CD4-positive, alpha-beta T cell treated with Interleukin-4 for 1 hour (primary cell): ENCODE data around the gene SLC10A4.

Experiments
- DNase-seq, 2 donors: peaks; one replicate each; pipeline ENCODE4 v3.0.0-alpha.2; 2020 to 2022

SLC10A4 gene

DNA sequence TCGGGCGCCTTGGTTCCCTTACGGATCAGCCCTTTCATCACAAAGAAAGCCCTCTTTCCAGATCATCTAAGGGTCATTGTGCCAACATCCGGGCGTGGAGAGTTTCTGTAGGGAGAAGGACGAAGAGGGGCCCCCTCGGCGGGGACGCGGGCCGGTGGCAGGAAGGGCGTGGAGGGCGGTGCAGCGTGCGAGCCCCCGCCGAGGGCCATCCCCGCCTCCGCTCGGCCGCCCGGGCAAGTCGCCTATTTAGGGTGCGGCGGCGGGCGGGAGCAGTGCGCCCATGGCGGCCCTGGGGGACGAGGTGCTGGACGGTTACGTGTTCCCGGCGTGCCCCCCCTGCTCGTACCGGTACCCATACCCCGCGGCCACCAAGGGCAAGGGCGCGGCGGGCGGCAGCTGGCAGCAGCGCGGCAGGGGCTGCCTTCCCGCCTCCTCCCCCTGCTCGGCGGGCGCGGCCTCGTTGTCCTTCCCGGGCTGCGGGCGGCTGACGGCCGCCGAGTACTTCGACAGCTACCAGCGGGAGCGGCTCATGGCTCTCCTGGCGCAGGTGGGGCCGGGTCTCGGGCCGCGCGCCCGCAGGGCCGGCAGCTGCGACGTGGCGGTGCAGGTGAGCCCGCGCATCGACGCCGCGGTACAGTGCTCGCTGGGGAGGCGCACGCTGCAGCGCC lies 7.0 kb downstream of the SLC10A4 start, which contains the start of gene ZAR1:
Gene ZAR1, plus strand, starts transcription at position 241 of the 668 bp plus-strand sequence. Its CDS starts 40 bp downstream, at position 281.
- DNase-seq, result no peak

DNA sequence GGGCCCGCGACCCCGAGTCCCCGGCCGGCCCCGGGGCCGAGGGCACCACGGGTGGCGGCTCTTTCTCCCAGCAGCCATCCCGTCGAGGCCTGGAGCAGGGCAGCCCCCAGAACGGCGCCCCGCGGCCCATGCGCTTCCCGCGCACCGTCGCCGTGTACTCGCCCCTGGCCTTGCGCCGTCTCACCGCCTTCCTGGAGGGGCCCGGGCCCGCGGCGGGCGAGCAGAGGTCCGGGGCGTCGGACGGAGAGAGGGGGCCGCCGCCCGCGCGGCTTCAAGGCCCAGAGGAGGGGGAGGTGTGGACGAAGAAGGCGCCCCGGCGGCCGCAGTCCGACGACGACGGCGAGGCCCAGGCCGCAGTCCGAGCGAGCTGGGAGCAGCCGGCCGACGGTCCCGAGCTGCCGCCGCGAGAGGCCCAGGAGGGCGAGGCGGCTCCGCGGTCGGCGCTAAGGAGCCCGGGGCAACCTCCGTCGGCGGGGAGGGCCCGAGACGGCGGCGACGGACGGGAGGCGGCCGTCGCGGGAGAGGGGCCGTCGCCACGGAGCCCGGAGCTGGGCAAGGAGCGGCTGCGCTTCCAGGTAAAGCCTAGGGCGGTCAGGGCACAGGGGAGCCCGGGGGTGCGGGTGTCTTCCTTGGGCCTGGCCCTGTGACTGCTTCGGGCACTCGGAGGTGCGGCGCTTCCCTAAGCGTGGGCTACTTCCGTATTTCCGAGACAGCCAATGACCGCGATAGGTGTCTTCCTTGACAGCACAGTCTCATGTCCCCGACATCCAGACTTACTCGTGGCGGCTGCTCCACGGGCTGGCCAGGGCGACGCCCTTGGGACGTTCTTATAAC lies 7.8 kb downstream of the SLC10A4 start:
- no peak for DNase-seq

- DNase-seq, result no peak
Measured at GRCh38 chr4:48491514-48492176, 8.5 kb downstream of the SLC10A4 start.

DNA sequence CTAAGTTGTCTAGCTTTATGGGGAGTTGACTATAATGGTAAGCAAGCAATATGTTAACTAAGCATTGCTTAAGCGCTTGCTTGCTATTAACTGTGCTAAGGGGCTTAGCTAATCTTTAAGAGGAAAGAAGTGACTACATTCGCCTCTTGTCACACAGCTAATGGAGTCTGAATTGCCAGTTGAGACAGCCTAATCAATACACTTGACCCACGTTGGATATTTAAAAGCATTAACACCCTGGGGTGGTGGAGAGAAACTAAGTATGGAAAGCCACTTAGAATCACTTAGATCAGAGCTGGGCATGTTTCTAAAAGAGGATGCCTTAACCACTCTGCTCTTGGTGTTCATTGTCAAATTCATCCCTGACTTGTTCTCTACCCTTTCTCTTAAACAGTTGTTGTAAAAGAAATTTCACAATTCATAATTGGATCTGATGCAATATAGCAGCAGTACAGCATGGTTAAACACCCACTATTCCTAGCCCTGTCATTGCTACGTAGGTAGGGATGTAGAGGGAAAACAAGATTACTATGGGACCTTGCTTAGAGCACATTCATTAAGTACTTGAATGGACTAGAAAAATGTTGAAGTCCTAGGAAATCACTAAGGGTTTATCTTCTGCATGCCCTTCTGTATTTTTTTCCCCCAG lies 10.4 kb downstream of the SLC10A4 start:
- DNase-seq, result no peak

DNA sequence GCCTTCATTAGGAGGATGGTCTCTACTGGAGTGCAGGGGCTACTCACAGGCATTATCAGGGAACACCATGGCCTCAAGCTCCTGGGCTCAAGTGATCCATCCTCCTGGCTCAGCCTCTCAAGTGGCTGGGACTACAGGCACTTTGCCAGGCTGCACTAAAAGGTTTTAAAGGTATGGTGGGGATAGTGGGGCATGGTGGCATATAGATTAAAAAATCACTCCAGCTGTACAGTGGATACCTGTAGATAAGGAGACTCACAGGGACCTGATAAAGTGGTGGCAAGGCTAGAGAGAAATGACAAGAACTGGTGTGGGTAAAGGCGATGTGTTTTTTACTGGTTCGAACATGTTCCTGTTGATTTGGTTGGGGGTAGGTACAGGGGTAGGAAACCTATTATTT lies 12.8 kb downstream of the SLC10A4 start:
- DNase-seq, result no peak

DNA sequence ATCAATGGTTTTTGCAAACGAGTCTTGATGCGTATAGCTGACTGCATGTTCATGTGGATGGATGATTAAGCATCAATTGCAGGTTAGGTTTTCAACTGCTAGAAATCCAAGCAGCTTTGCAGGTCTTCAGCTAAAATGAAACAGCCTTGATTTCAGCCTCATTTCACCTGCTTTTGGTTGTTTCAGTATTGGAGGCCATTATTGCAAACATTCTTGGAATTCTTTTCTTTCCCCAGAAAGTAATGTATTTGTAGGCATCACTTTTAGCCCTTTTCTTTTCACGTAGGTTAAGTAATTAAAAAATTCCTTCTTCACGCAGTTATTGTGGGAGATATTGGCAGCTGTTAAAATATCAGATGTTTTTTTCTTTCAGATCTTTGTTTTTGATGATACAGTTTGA lies 15.8 kb downstream of the SLC10A4 start:
- no peak for DNase-seq

DNA sequence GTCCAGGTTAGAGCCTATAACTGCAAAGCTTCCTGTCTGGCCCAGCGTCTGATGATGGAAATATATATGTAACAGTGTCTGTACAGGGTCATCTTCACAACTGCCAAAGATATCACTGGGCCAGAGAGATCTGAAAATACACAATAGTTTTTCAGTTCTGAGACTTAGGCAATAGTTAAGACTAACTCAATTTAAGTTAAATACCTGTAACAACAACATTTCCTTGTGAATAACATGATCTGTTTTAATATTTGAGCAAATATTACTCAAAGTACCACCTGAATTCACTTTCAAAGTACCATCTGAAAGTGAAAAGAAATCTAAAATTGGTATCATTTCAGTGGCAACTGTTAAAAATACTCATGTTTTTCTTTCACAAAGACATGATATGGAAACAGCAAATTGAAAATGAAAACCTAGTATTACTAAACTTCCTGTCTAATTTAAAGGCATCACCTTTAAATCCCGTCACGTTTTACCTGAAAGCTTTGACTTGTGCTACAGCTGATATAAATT lies 16.5 kb downstream of the SLC10A4 start:
- no peak for DNase-seq

DNA sequence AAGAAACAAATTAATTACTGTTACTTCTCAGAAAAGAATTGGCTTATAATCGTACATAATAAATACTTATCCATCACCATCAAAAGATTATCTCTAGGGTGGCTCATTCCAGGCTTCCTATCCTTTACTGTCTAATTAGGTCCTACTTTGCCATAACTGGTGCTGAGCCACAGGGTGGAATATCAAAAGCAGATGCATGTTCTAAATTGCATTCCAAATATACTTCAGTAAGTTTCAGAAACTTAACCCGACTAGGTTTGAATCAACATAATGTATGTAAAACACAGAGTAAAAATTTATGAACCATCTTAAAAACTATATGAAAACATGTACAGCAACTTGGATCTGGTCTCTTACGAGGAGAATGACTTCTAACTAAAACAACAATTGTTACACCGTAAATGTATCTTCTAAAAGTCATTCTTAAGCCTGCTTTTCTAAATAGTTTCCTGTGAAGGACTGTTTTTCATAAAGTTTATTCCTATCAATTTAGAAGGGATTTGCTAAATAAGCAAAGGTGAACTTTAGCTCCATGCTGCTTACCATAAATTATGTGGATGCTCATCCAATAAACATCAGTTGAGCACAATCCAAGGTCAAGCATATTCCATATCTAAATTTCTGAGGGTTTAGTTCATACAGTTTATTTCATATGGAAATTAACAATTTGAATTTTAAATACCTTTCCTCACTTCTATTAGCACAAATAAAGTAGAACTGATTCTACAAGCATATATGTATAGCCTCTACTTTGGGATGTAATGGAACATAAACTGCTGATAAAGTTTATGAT lies 20.3 kb downstream of the SLC10A4 start:
- DNase-seq, result no peak

- DNase-seq, result no peak
Measured at GRCh38 chr4:48504026-48504330, 20.8 kb downstream of the SLC10A4 start.

- DNase-seq, result no peak
Measured at GRCh38 chr4:48504352-48504751, 21.2 kb downstream of the SLC10A4 start.

DNA sequence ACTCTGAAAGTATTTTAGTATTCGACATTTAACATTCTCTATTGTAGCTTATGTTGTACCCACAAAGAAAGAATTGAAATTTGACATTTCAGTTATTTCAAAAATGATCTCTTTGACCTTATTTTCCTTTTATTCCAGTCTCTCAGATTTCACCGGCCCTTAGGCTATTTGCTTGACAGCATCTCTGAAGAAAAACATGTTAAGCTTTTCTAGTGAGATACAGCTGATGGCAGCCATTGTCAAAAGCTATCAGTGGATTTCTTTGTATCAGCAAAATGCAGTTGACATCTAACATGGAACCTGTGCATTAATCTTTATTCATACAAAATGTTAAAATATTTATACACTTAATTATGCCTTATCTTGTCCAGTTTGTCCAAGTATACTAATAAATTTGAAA lies 23.6 kb downstream of the SLC10A4 start:
- no peak for DNase-seq

DNA sequence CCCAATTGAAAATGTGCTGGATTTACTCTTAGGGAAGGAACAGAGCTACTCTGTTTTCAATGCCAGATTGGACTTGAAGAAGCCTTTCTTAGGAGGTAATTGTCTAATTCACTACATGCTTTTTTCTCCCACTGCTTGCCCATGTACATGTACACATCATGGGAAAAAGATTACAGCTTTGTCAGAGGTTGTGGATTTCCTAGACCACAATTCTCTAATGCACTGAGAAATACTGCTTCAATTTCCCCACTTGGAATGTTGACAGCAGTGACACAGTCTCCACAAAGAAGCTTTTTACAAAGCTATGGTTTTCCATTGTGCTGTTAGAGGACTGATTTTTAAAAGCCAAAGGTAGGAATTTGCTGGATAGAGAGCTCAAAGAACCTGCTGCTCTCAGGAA lies 26.4 kb downstream of the SLC10A4 start:
- no peak for DNase-seq

GRCh38 chr4:48518143-48518542 lies 35.0 kb downstream of the SLC10A4 start:
- no peak for DNase-seq

DNA sequence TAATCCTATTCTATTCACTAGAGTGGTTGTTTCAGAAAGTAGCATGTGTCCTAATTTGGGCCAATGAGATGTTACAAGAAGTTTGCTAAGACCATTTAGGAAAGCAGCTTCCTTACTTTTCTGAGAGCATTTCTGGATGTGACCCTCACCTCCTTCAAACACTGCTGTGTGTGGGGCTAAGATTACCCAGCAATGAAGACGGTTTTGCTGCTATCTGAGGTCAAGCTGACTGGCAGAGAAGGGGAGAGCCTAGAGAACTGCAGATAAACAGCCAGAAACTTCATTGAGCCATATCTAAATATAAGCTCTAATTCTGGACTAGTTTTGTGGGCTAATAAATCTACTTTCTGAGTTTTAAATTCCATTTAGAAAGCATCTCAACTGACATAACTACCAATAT lies 43.3 kb downstream of the SLC10A4 start:
- no peak for DNase-seq

DNA sequence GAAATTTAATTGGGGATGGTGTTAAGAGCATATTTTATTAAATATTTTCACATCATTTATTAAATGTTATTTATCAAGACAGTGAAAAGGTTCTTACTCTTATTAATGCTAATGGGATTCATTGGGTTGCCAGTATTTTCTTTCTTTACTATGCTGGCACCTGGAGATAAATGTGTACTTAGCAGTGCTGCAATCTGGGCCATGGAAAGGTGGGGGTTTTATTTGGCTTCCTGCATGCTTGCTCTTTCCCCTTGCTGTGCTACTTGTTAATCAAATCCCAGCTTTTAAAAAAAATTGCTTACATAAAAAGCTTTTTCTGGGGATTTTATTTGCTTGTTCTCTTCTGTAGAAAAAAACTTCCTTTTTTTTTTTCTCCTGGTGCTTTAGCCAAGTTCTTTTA lies 55.2 kb downstream of the SLC10A4 start:
- no peak for DNase-seq
